Ishikawa (cell line): Measurements from ENCODE around the gene REXO2.

Experiments
- CEBPB ChIP-seq: IDR thresholded peaks from 2 replicates; pipeline ENCODE4 v1.6.1; 2012
- CREB1 ChIP-seq: IDR thresholded peaks from 2 replicates; pipeline ENCODE4 v1.6.1; 2012; ENCODE audit warnings: low read depth
- EP300 ChIP-seq: IDR thresholded peaks from 2 replicates; pipeline ENCODE4 v1.6.1; 2012; ENCODE audit warnings: borderline replicate concordance
- MAX ChIP-seq: IDR thresholded peaks from 2 replicates; pipeline ENCODE4 v1.6.1; 2012
- NFIC ChIP-seq: IDR thresholded peaks from 2 replicates; pipeline ENCODE4 v1.6.1; 2012
- REST ChIP-seq: IDR thresholded peaks from 2 replicates; pipeline ENCODE4 v1.6.1; 2012; ENCODE audit warnings: low read depth, mild to moderate bottlenecking
- TAF1 ChIP-seq: IDR thresholded peaks from 2 replicates; pipeline ENCODE4 v1.6.1; 2012; ENCODE audit warnings: low read depth, mild to moderate bottlenecking
- TCF12 ChIP-seq: IDR thresholded peaks from 2 replicates; pipeline ENCODE4 v1.6.1; 2012; ENCODE audit warnings: low read depth
- TEAD4 ChIP-seq: IDR thresholded peaks from 2 replicates; pipeline ENCODE4 v1.6.1; 2012
- YY1 ChIP-seq: IDR thresholded peaks from 2 replicates; pipeline ENCODE4 v1.6.1; 2012; ENCODE audit warnings: low read depth
- ZBTB7A ChIP-seq: IDR thresholded peaks from 2 replicates; pipeline ENCODE4 v1.6.1; 2012; ENCODE audit warnings: low read depth

GRCh38 chr11:114466742-114467141 lies 27.5 kb downstream of the REXO2 start:
- no peak for TF ChIP-seq YY1
- no peak for TF ChIP-seq MAX
- no peak for TF ChIP-seq NFIC
- TF ChIP-seq TCF12, result no peak
- no peak for TF ChIP-seq CEBPB
- no peak for TF ChIP-seq CREB1
- TF ChIP-seq REST, result no peak
- TF ChIP-seq TEAD4, result no peak
- TF ChIP-seq ZBTB7A, result no peak
- TF ChIP-seq EP300, result no peak
- TF ChIP-seq TAF1, result no peak
